Spleen (tissue), 11 donors: ENCODE data around the gene PUS10. TPM values are rescaled to one million over a fixed set of nuclear protein-coding genes. Genes with fewer than 3 reads are reported as not detected.

Source experiments
- DNase-seq: peaks from one replicate; pipeline ENCODE4 v3.0.0-alpha.2; 2020
- H3K27ac ChIP-seq, 8 donors: fragments of 200-600 bp; sonication (generic) in 7 of 8; 1 replicate in 4 of 8; 2 replicates in 4 of 8; pipeline versions ENCODE4 v1.5.0 to v1.8.0; 2016 to 2021; ENCODE audit warnings: inconsistent platforms in 4 of 8, mild to moderate bottlenecking in 4 of 8, moderate library complexity in 1 of 8
- H3K27me3 ChIP-seq, 7 donors: fragments of 200-600 bp; sonication (generic) in 6 of 7; replicated peaks in 1 of 7; 1 replicate in 4 of 7; 2 replicates in 3 of 7; pipeline versions ENCODE4 v1.5.0 to v1.8.0; 2016 to 2021; ENCODE audit warnings: inconsistent platforms in 3 of 7, mild to moderate bottlenecking in 1 of 7
- H3K36me3 ChIP-seq, 6 donors: fragments of 200-600 bp; sonication (generic) in 5 of 6; 1 replicate in 4 of 6; 2 replicates in 2 of 6; pipeline versions ENCODE4 v1.5.0 to v1.8.0; 2016 to 2021; ENCODE audit warnings: inconsistent platforms in 2 of 6
- H3K4me1 ChIP-seq, 6 donors: fragments of 200-600 bp; sonication (generic) in 5 of 6; 1 replicate in 3 of 6; 2 replicates in 3 of 6; pipeline versions ENCODE4 v1.5.0 to v1.8.0; 2016 to 2021; ENCODE audit warnings: inconsistent platforms in 3 of 6
- H3K4me3 ChIP-seq, 8 donors: fragments of 200-600 bp; sonication (generic) in 7 of 8; 1 replicate in 4 of 8; 2 replicates in 4 of 8; pipeline versions ENCODE4 v1.5.0 to v1.8.0; 2016 to 2021; ENCODE audit warnings: inconsistent platforms in 4 of 8, mild to moderate bottlenecking in 4 of 8, moderate library complexity in 2 of 8
- H3K9me3 ChIP-seq, 8 donors: fragments of 200-600 bp; sonication (generic) in 7 of 8; 1 replicate in 4 of 8; 2 replicates in 4 of 8; pipeline versions ENCODE4 v1.5.0 to v1.8.0; 2016 to 2021; ENCODE audit warnings: inconsistent platforms in 4 of 8
- CTCF ChIP-seq, 11 experiments: fragments of 200-600 bp in 7 of 11; fragments of 450-650 bp in 4 of 11; sonication (generic) in 4 of 11; IDR thresholded peaks in 8 of 11; conservative IDR thresholded peaks in 3 of 11; 1 replicate in 7 of 11; 2 replicates in 4 of 11; pipeline versions ENCODE4 v1.4.0 to v1.8.0; 2016 to 2021; ENCODE audit warnings: antibody characterized with exemption in 11 of 11, inconsistent platforms in 4 of 11, mild to moderate bottlenecking in 1 of 11
- POLR2A ChIP-seq, 3 donors: fragments of 450-650 bp; IDR thresholded peaks; one replicate each; pipeline ENCODE4 v1.5.1; 2017; ENCODE audit warnings: antibody characterized with exemption in 3 of 3, mild to moderate bottlenecking in 1 of 3
- POLR2AphosphoS5 ChIP-seq, 3 donors: sonication (generic); formaldehyde crosslinking; IDR thresholded peaks; one replicate each; pipeline ENCODE4 v1.5.1; 2017; ENCODE audit warnings: antibody characterized with exemption in 3 of 3
- WGBS, 5 donors: extraction: QIAGEN DNeasy Blood & Tissue Kit in 3 of 5; methylation state at CpG; one replicate each; pipeline versions ENCODE4 v1.1.5 to v1.1.7; 2013 to 2018; 5-methylcytosine and 5-hydroxymethylcytosine counted together
- intact Hi-C: fragments of 100-400 bp; cut with DNase I; formaldehyde crosslinking; loops from one replicate; pipeline ENCODE4 v1.15.0; 2023; ENCODE audit warnings: low total_unique reads
- polyA plus RNA-seq, 3 donors: library from polyadenylated mRNA; stranded (reverse); fragments of 200-250 nt; gene quantifications; one replicate each; pipeline ENCODE4 v1.2.1, GENCODE V29; 2013
- total RNA-seq, 7 donors: library from RNA; depleted of rRNA in 3 of 7; stranded (reverse); fragments of >200 nt in 3 of 7; fragmentation: NEBNext Ultra II Directional in 4 of 7; extraction: Animal tissue kit (Norgen Biotek cat#: 25700) in 4 of 7; gene quantifications; one replicate each; pipeline versions ENCODE4 v1.1.0 to v1.2.1, GENCODE V29; 2016 to 2021
- donor health status: healthy with polysubstance abuse.
- donor health status: DM: no; HTN: no; CAD: no; lungs with moderate emphysema.
- donor health status: DM: no; HTN: no; CAD: no.
- donor health status: Bipolar disorder and iron deficiency.
- donor health status: healthy.
- donor health status: DM: no; HTN: no; CAD: no.
- donor health status: DM: yes; HTN: yes; CAD: no.

The PUS10 gene
- total and polyA plus RNA-seq, 10 donors, result 3.5 to 12.6 (median 6.4) TPM

GRCh38 chr2:60948926-60949579 is 69.0 kb downstream of the PUS10 start:
- intact Hi-C loops, result no loop called here
- WGBS, 5 donors, result 83 to 93% (median 87%) methylated on average over 6 of the region's 6 CpGs

GRCh38 chr2:60948161-60948560 is 69.9 kb downstream of the PUS10 start:
- TF ChIP-seq POLR2AphosphoS5 (IDR thresholded peaks at IDR 0.05), result no peak
- Histone ChIP-seq H3K36me3 (peaks cover 0 to 51% (median 3%) of the 10 kb centered on the region in 6 donors), H3K9me3 (no peaks in the 10 kb centered on the region), H3K27ac (no peak overlapping the region), H3K4me3 (no peak overlapping the region), H3K27me3 (no peaks in the 10 kb centered on the region), H3K4me1 (no peaks in the 10 kb centered on the region)
- DNase-seq, result no peak
- intact Hi-C loops, result no loop called here
- WGBS, 5 donors, result 92 to 95% (median 93%) methylated on average over 8 of the region's 8 CpGs

More at GRCh38 chr2:60948926-60949579, 69.0 kb downstream of the PUS10 start:
- no peaks in the 10 kb centered on the region for H3K27me3 ChIP-seq
- TF ChIP-seq POLR2A (IDR thresholded peaks at IDR 0.05) (no peak), POLR2AphosphoS5 (IDR thresholded peaks at IDR 0.05) (no peak), CTCF (IDR thresholded peaks at IDR 0.05 in 8 of 11, conservative IDR thresholded peaks at IDR 0.05 in 3 of 11) (no peak)
- no peaks in the 10 kb centered on the region for H3K9me3 ChIP-seq
- H3K4me3 ChIP-seq, result no peak overlapping the region
- H3K36me3 ChIP-seq, result peaks cover 0 to 56% (median 7%) of the 10 kb centered on the region in 6 donors
- H3K27ac ChIP-seq, result no peak overlapping the region
- no peak for DNase-seq
- H3K4me1 ChIP-seq, result no peaks in the 10 kb centered on the region

GRCh38 chr2:60947056-60947455 is 71.0 kb downstream of the PUS10 start:
- no peak overlapping the region for H3K4me3 ChIP-seq
- H3K27me3 ChIP-seq, result no peaks in the 10 kb centered on the region
- DNase-seq, result no peak
- intact Hi-C loops, result no loop called here
- H3K4me1 ChIP-seq, result no peaks in the 10 kb centered on the region
- H3K27ac ChIP-seq, result no peak overlapping the region
- H3K9me3 ChIP-seq, result no peaks in the 10 kb centered on the region
- TF ChIP-seq POLR2A (IDR thresholded peaks at IDR 0.05) (no peak), POLR2AphosphoS5 (IDR thresholded peaks at IDR 0.05) (no peak), CTCF (IDR thresholded peaks at IDR 0.05 in 8 of 11, conservative IDR thresholded peaks at IDR 0.05 in 3 of 11) (no peak)
- H3K36me3 ChIP-seq, result peaks cover 0 to 40% (median 0%) of the 10 kb centered on the region in 6 donors
- 92 to 98% (median 94%) methylated on average over 4 of the region's 4 CpGs for WGBS, 5 donors

GRCh38 chr2:60945341-60945740 is 72.7 kb downstream of the PUS10 start:
- Histone ChIP-seq H3K36me3 (peaks cover 0 to 31% (median 0%) of the 10 kb centered on the region in 6 donors), H3K27ac (no peak overlapping the region), H3K4me1 (no peaks in the 10 kb centered on the region), H3K9me3 (no peaks in the 10 kb centered on the region), H3K4me3 (no peak overlapping the region), H3K27me3 (no peaks in the 10 kb centered on the region)
- WGBS, 5 donors, result 90 to 94% (median 92%) methylated on average over 2 of the region's 2 CpGs
- intact Hi-C loops, result no loop called here
- DNase-seq, result no peak
- TF ChIP-seq POLR2A (IDR thresholded peaks at IDR 0.05) (no peak), POLR2AphosphoS5 (IDR thresholded peaks at IDR 0.05) (no peak), CTCF (IDR thresholded peaks at IDR 0.05 in 8 of 11, conservative IDR thresholded peaks at IDR 0.05 in 3 of 11) (no peak)
